Naive thymus-derived CD4-positive, alpha-beta T cell (primary cell): ENCODE results near the gene PDE4D. TPM values are rescaled to one million over a fixed set of nuclear protein-coding genes. Genes with fewer than 3 reads are reported as not detected.
"Not testable (repeated sequence)": the region's sequence is repeated elsewhere in the genome, so short reads cannot be mapped to it uniquely, and the experiment has no call there.

Source experiments
- ATAC-seq: fragments of 150-1000 bp; cut with Tn5 transposase; 2 replicates; pipeline ENCODE4 v1.10.0; 2021; ENCODE audit warnings: mild to moderate bottlenecking, moderate library complexity
- CTCF ChIA-PET: fragments of 350-600 bp; sonication (Branson Sonifier 250); formaldehyde crosslinking; loops from one replicate; lab custom pipeline; 2021; ENCODE audit warnings: antibody characterized with exemption; lab: Charles Lee
- POLR2A ChIA-PET: fragments of 350-600 bp; sonication (Branson Sonifier 250); formaldehyde crosslinking; loops from one replicate; lab custom pipeline; 2021; ENCODE audit warnings: antibody characterized with exemption, inconsistent platforms; lab: Charles Lee
- DNase-seq, 9 donors: peaks; one replicate each; pipeline versions ENCODE4 v3.0.0 to v3.0.0-alpha.2; 2020 to 2022; ENCODE audit warnings: mixed read lengths in 1 of 9
- H3K27ac ChIP-seq: one replicate; pipeline ENCODE4 v1.7.0; 2013; ENCODE audit warnings: mild to moderate bottlenecking, low read depth, low read length, moderate library complexity
- H3K27me3 ChIP-seq, 2 donors: one replicate each; pipeline ENCODE4 v1.7.0; 2013; ENCODE audit warnings: low read length in 2 of 2, mild to moderate bottlenecking in 2 of 2, moderate library complexity in 2 of 2; ENCODE audit not compliant: control insufficient read depth in 2 of 2, insufficient read depth in 2 of 2
- H3K36me3 ChIP-seq, 3 experiments: 1 replicate in 2 of 3; 2 replicates in 1 of 3; pipeline ENCODE4 v1.7.0; 2013; ENCODE audit warnings: low read length in 3 of 3, mild to moderate bottlenecking in 3 of 3, moderate library complexity in 1 of 3; ENCODE audit not compliant: insufficient read depth in 3 of 3, control insufficient read depth in 2 of 3
- H3K4me1 ChIP-seq, 2 donors: one replicate each; pipeline ENCODE4 v1.7.0; 2013; ENCODE audit warnings: low read length in 2 of 2, mild to moderate bottlenecking in 2 of 2, moderate library complexity in 1 of 2; ENCODE audit not compliant: control insufficient read depth in 2 of 2, insufficient read depth in 2 of 2
- H3K4me3 ChIP-seq: 2 replicates; pipeline ENCODE4 v1.7.0; 2013; ENCODE audit warnings: mild to moderate bottlenecking, low read length
- H3K9me3 ChIP-seq, 3 experiments: 1 replicate in 2 of 3; 2 replicates in 1 of 3; pipeline ENCODE4 v1.7.0; 2013; ENCODE audit warnings: low read length in 3 of 3; ENCODE audit not compliant: control insufficient read depth in 2 of 3
- H3K27ac Mint-ChIP-seq, 9 donors: one replicate each; pipeline ENCODE4 v1.8.0; 2020 to 2022; ENCODE audit warnings: mixed read lengths in 9 of 9, mild to moderate bottlenecking in 8 of 9, moderate library complexity in 5 of 9, inconsistent platforms in 2 of 9
- H3K27me3 Mint-ChIP-seq, 5 donors: one replicate each; pipeline ENCODE4 v1.8.0; 2021 to 2022; ENCODE audit warnings: mixed read lengths in 5 of 5, mild to moderate bottlenecking in 1 of 5
- H3K36me3 Mint-ChIP-seq, 5 donors: one replicate each; pipeline ENCODE4 v1.8.0; 2020 to 2022; ENCODE audit warnings: mixed read lengths in 5 of 5, mild to moderate bottlenecking in 3 of 5, inconsistent platforms in 1 of 5
- H3K4me1 Mint-ChIP-seq, 7 donors: one replicate each; pipeline ENCODE4 v1.8.0; 2020 to 2022; ENCODE audit warnings: mixed read lengths in 7 of 7, mild to moderate bottlenecking in 3 of 7, inconsistent platforms in 1 of 7
- H3K4me3 Mint-ChIP-seq, 10 donors: one replicate each; pipeline ENCODE4 v1.8.0; 2020 to 2022; ENCODE audit warnings: mild to moderate bottlenecking in 10 of 10, mixed read lengths in 10 of 10, moderate library complexity in 6 of 10, inconsistent platforms in 2 of 10
- H3K9me3 Mint-ChIP-seq, 11 donors: one replicate each; pipeline ENCODE4 v1.8.0; 2020 to 2022; ENCODE audit warnings: mixed read lengths in 11 of 11, mild to moderate bottlenecking in 4 of 11, inconsistent platforms in 1 of 11, moderate library complexity in 1 of 11
- intact Hi-C, 2 donors: fragments of 100-400 bp; cut with micrococcal nuclease; formaldehyde crosslinking; loops; one replicate each; pipeline ENCODE4 v1.15.1; 2023
- polyA plus RNA-seq, 2 donors: library from polyadenylated mRNA; unstranded; fragments of 300-500 nt; fragmentation: Illumina TruSeq; gene quantifications; one replicate each; pipeline ENCODE4 v1.2.3, GENCODE V29; 2021
- total RNA-seq, 6 experiments: library from RNA in 5 of 6; stranded (reverse) in 5 of 6; gene quantifications; 1 replicate in 5 of 6; 2 replicates in 1 of 6; pipeline ENCODE4 v1.2.3 and lab custom pipeline; 2021 to 2026

PDE4D gene
- total and polyA plus RNA-seq, 7 experiments from 2014 or later, result 4.9 to 102 (median 38.8) TPM

GRCh38 chr5:59317774-59318205 is 575.7 kb downstream of the PDE4D start:
- Histone ChIP-seq H3K36me3 (no peaks in the 10 kb centered on the region), H3K27me3 (no peaks in the 10 kb centered on the region), H3K4me3 (no peak overlapping the region), H3K4me1 (no peaks in the 10 kb centered on the region), H3K9me3 (no peaks in the 10 kb centered on the region), H3K27ac (no peak overlapping the region)
- ATAC-seq, result no peak
- Mint-ChIP-seq H3K27me3 (peaks cover 0 to 27% (median 9%) of the 10 kb centered on the region in 5 donors), H3K27ac (no peak overlapping the region), H3K4me3 (no peak overlapping the region), H3K4me1 (no peaks in the 10 kb centered on the region), H3K9me3 (peaks cover 0 to 1% (median 0%) of the 10 kb centered on the region in 11 donors), H3K36me3 (no peaks in the 10 kb centered on the region)
- intact Hi-C loops, result no loop called here
- no peak for DNase-seq
- ChIA-PET POLR2A (no interaction called here), CTCF (no interaction called here)

- H3K27ac Mint-ChIP-seq, result no peak overlapping the region
- ChIA-PET POLR2A (no interaction called here), CTCF (no interaction called here)
- intact Hi-C loops, result no loop called here
- no peak for DNase-seq
- H3K36me3 Mint-ChIP-seq, result no peaks in the 10 kb centered on the region
- Histone ChIP-seq H3K36me3 (no peaks in the 10 kb centered on the region), H3K27ac (no peak overlapping the region), H3K27me3 (no peaks in the 10 kb centered on the region), H3K4me3 (no peak overlapping the region), H3K4me1 (no peaks in the 10 kb centered on the region), H3K9me3 (no peaks in the 10 kb centered on the region)
- peaks cover 0 to 1% (median 0%) of the 10 kb centered on the region in 11 donors for H3K9me3 Mint-ChIP-seq
- H3K27me3 Mint-ChIP-seq, result peaks cover 2 to 30% (median 9%) of the 10 kb centered on the region in 5 donors
- no peaks in the 10 kb centered on the region for H3K4me1 Mint-ChIP-seq
- no peak for ATAC-seq
- H3K4me3 Mint-ChIP-seq, result no peak overlapping the region
Measured at GRCh38 chr5:59317023-59317773, 576.3 kb downstream of the PDE4D start.

- DNase-seq (no peak), ATAC-seq (no peak)
- CTCF ChIA-PET, result no interaction called here
- Mint-ChIP-seq H3K9me3 (peaks cover 0 to 10% (median 0%) of the 10 kb centered on the region in 11 donors), H3K4me3 (no peak overlapping the region), H3K27me3 (peaks cover 6 to 41% (median 10%) of the 10 kb centered on the region in 5 donors), H3K27ac (no peak overlapping the region), H3K36me3 (peaks cover 0 to 9% (median 0%) of the 10 kb centered on the region in 5 donors), H3K4me1 (no peaks in the 10 kb centered on the region)
- no peak overlapping the region for H3K4me3 ChIP-seq
- H3K27ac ChIP-seq, result no peak overlapping the region
- no peaks in the 10 kb centered on the region for H3K36me3 ChIP-seq
- POLR2A ChIA-PET, result no interaction called here
- intact Hi-C loops, result no loop called here
- no peaks in the 10 kb centered on the region for H3K9me3 ChIP-seq
- H3K4me1 ChIP-seq, result no peaks in the 10 kb centered on the region
- H3K27me3 ChIP-seq, result no peaks in the 10 kb centered on the region
Measured at GRCh38 chr5:59312223-59312622, 581.3 kb downstream of the PDE4D start.

- ATAC-seq, H3K27me3 ChIP-seq, POLR2A ChIA-PET, DNase-seq, H3K36me3 Mint-ChIP-seq, H3K27ac Mint-ChIP-seq, H3K4me3 ChIP-seq, H3K36me3 ChIP-seq, intact Hi-C loops, H3K4me3 Mint-ChIP-seq, H3K9me3 ChIP-seq, H3K4me1 Mint-ChIP-seq, H3K4me1 ChIP-seq, H3K27ac ChIP-seq: not testable (repeated sequence)
- CTCF ChIA-PET, result interaction anchor here (1.1 kb wide), 1 partner anchor 423 kb away, joined by 3 read pairs; no protein-coding TSS in a partner anchor
- H3K9me3 Mint-ChIP-seq, result peaks cover 0 to 10% (median 0%) of the 10 kb centered on the region in 11 donors
- peaks cover 3 to 32% (median 10%) of the 10 kb centered on the region in 5 donors for H3K27me3 Mint-ChIP-seq
Measured at GRCh38 chr5:59308685-59309084, 584.8 kb downstream of the PDE4D start.

DNA sequence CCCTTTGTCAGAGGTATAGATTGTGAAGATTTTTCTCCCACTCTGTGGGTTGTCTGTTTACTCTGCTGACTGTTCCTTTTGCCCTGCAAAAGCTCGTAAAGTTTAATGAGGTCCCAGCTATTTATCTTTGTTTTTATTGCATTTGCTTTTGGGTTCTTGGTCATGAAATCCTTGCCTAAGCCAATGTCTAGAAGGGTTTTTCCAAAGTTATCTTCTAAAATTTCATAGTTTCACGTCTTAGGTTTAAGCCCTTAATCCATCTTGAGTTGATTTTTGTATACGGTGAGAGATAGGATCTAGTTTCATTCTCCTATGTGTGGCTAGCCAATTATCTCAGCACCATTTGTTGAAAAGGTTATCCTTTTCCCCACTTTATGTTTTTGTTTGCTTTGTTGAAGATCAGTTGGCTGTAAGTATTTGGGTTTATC is 590.2 kb downstream of the PDE4D start:
- H3K4me1 ChIP-seq, H3K36me3 Mint-ChIP-seq, H3K4me3 ChIP-seq, H3K27ac ChIP-seq, H3K27ac Mint-ChIP-seq, intact Hi-C loops, DNase-seq, POLR2A ChIA-PET, H3K36me3 ChIP-seq, H3K27me3 Mint-ChIP-seq, H3K27me3 ChIP-seq, H3K9me3 ChIP-seq, H3K9me3 Mint-ChIP-seq, H3K4me1 Mint-ChIP-seq, H3K4me3 Mint-ChIP-seq, ATAC-seq, CTCF ChIA-PET: not testable (repeated sequence)

GRCh38 chr5:59302509-59302908 is 591.0 kb downstream of the PDE4D start:
- H3K4me3 ChIP-seq, H3K36me3 Mint-ChIP-seq, H3K27me3 Mint-ChIP-seq, H3K4me3 Mint-ChIP-seq, H3K27ac Mint-ChIP-seq, H3K27me3 ChIP-seq, POLR2A ChIA-PET, CTCF ChIA-PET, H3K9me3 ChIP-seq, H3K27ac ChIP-seq, intact Hi-C loops, H3K4me1 Mint-ChIP-seq, DNase-seq, H3K4me1 ChIP-seq, H3K9me3 Mint-ChIP-seq, ATAC-seq, H3K36me3 ChIP-seq: not testable (repeated sequence)

DNA sequence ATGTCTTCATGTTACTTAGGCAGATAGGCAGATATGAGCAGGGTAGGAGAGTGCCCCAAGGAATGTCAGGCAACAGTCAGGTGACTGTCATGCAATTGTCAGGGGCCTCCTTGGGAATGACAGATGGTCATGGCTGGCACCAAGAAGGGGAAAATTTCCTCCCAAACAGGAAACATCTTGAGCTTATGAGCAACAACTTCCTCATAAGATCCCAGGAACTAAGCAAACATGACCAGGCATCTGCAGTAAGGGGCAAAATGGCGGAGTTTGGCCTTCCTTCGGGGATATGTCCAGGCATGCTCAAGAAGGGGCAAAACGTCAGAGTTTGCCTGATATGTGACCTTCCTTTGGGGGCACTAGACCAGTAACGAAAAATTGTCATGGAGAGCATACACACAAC is 591.8 kb downstream of the PDE4D start:
- Histone ChIP-seq H3K27ac (no peak overlapping the region), H3K27me3 (no peaks in the 10 kb centered on the region), H3K4me3 (no peak overlapping the region), H3K4me1 (no peaks in the 10 kb centered on the region), H3K9me3 (no peaks in the 10 kb centered on the region), H3K36me3 (no peaks in the 10 kb centered on the region)
- H3K27ac Mint-ChIP-seq, result peak overlapping the region in 1 of 9 donors; percentile 13
- POLR2A ChIA-PET, result no interaction called here
- CTCF ChIA-PET, result no interaction called here
- H3K4me3 Mint-ChIP-seq, result no peak overlapping the region
- intact Hi-C loops, result no loop called here
- no peak for ATAC-seq
- H3K36me3 Mint-ChIP-seq, result no peaks in the 10 kb centered on the region
- H3K27me3 Mint-ChIP-seq, result peaks cover 0 to 5% (median 0%) of the 10 kb centered on the region in 5 donors
- peaks cover 3 to 12% (median 11%) of the 10 kb centered on the region in 7 donors for H3K4me1 Mint-ChIP-seq
- DNase-seq, result no peak
- H3K9me3 Mint-ChIP-seq, result peaks cover 0 to 3% (median 0%) of the 10 kb centered on the region in 11 donors
